Ovary (tissue), 3 donors: Measurements from ENCODE around the gene LRIG1.

ENCODE experiments used
- CTCF ChIP-seq, 3 donors: fragments of 450-650 bp in 2 of 3; fragments of 200-600 bp in 1 of 3; IDR thresholded peaks; one replicate each; pipeline versions ENCODE4 v1.5.1 to v1.8.0; 2016 to 2022; ENCODE audit warnings: antibody characterized with exemption in 3 of 3, mild to moderate bottlenecking in 1 of 3
- EP300 ChIP-seq: sonication (generic); formaldehyde crosslinking; IDR thresholded peaks from one replicate; pipeline ENCODE4 v1.6.1; 2017; ENCODE audit warnings: antibody characterized with exemption
- POLR2A ChIP-seq: fragments of 450-650 bp; IDR thresholded peaks from one replicate; pipeline ENCODE4 v1.6.1; 2017; ENCODE audit warnings: antibody characterized with exemption, mild to moderate bottlenecking, moderate library complexity
- donor health status: DM: no; HTN: no; CAD: no.

DNA sequence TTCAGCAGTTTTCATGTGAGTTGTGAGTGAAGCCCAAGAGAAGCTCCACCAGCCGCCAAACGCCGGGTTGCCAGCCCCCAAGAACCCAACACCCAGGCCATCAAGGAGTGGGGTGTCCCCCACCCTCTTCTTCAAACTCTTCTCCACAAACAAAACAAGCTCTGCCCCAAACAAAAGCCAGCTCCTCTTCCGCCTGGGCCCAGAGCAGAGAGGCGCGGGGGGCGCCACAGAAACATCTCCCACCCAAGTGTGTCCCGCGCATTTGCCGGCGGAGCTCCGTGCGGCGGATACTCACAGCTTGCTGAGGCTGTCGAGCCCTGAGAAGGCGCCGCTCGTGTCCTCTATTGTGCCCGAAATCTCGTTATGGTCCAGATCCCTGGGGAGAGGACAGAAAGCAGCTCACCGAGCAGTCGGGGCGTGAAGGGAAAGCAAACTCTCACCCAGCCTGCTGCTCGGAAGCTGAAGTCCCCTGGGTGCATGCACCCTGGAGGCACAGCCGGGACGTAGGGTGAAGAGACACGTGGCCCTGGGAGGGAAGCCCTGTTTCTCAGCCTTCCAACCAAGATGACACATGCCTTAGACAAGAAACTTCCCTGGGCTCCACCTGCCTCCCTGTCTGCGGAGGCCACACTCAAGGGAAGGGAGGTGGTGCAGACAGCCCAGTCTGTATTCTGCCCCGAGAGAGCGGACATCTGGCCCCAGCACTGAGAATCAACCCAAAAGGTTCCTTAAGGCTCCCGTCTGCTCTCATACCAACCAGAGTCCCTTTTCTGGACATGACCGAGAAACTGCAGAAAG is 95.7 kb downstream of the LRIG1 start:
- no peak for TF ChIP-seq EP300
- TF ChIP-seq POLR2A: no peak
- TF ChIP-seq CTCF (IDR thresholded peaks at IDR 0.05): no peak
